ENCODE results near the gene RNF213. TPM values are rescaled to one million over a fixed set of nuclear protein-coding genes. Genes with fewer than 3 reads are reported as not detected.
"Not testable (repeated sequence)": the region's sequence is repeated elsewhere in the genome, so short reads cannot be mapped to it uniquely, and the experiment has no call there.

RNF213 gene
- total RNA-seq, 1 experiment from 2014 or later: 15.0 TPM

GRCh38 chr17:80270104-80270503 is 9.5 kb downstream of the RNF213 start:
- peaks cover 9% of the 10 kb centered on the region; the same call in 1 of the 2 replicates for H4K20me1 ChIP-seq (ENCODE audit: insufficient read depth, low read depth, low read length)
- no peaks in the 10 kb centered on the region for H3K79me2 ChIP-seq (ENCODE audit: low read length)
- no peak overlapping the region for H3K27ac ChIP-seq (ENCODE audit: low read length)
- H3K9ac ChIP-seq (ENCODE audit: low read length): no peak overlapping the region
- H2AFZ ChIP-seq (ENCODE audit: low read length): no peak overlapping the region
- H3K27me3 ChIP-seq (ENCODE audit: low read length): no peaks in the 10 kb centered on the region
- H3K9me3 ChIP-seq (ENCODE audit: low read length): no peaks in the 10 kb centered on the region
- H3K36me3 ChIP-seq (ENCODE audit: insufficient read depth, low read length): no peaks in the 10 kb centered on the region
- no peak overlapping the region for H3K4me3 ChIP-seq (ENCODE audit: low read length)
- no peak for DNase-seq
- H3K9me2 ChIP-seq (replicated peaks; ENCODE audit: insufficient read depth, low read length): no peaks in the 10 kb centered on the region
- no peaks in the 10 kb centered on the region for H3K4me1 ChIP-seq (ENCODE audit: low read length)
- no peak overlapping the region for H3K4me2 ChIP-seq (ENCODE audit: low read depth, low read length, poor library complexity, severe bottlenecking)

DNA sequence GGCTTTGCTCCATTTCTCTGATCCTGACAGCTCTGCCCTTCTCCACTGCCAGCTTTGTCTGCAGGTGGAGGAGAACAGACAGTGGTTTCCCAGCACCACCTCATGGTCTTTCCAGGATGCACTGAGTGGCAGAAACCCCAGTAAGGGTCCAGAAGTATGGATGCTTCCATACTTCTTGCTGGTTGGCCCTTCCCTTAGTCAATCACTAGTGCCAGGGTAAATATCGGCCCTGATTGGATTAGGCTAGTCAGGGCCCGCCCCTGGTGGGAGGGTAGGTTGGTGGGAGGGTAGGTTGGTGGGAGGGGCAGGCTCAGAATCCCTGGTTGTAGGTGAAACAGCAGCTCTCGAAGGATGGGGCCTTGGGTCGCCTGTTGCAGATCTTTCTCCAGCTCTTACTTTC is 10.2 kb downstream of the RNF213 start:
- Histone ChIP-seq H3K27me3 (ENCODE audit: low read length) (no peaks in the 10 kb centered on the region), H3K79me2 (ENCODE audit: low read length) (no peaks in the 10 kb centered on the region), H3K4me1 (ENCODE audit: low read length) (no peaks in the 10 kb centered on the region), H3K9me3 (ENCODE audit: low read length) (no peaks in the 10 kb centered on the region), H3K27ac (ENCODE audit: low read length) (no peak overlapping the region), H4K20me1 (ENCODE audit: insufficient read depth, low read depth, low read length) (peaks cover 3% of the 10 kb centered on the region; the same call in 1 of the 2 replicates), H3K36me3 (ENCODE audit: insufficient read depth, low read length) (no peaks in the 10 kb centered on the region), H3K4me3 (ENCODE audit: low read length) (no peak overlapping the region), H2AFZ (ENCODE audit: low read length) (no peak overlapping the region), H3K4me2 (ENCODE audit: low read depth, low read length, poor library complexity, severe bottlenecking) (no peak overlapping the region), H3K9ac (ENCODE audit: low read length) (no peak overlapping the region), H3K9me2 (replicated peaks; ENCODE audit: insufficient read depth, low read length) (no peaks in the 10 kb centered on the region)
- peak; percentile 82 for DNase-seq

DNA sequence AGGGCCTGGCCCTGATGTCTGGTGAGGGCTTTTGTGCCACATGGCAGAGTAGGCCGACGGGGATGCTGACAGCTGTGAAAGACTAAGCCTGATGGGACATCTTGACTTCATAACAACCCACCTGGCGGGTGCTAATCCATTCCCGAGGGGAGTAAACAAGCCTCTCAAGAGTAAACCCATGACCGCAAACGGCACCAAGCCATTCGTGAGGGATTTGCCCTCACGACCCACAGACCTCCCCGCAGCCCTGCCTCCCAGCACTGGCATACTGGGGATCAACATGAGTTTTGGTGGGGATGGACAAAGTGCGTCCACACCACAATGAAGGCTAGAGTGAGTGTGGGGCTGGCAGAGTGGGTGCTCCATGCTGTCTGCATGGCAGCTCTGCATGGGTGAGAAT is 11.7 kb downstream of the RNF213 start:
- H3K27ac ChIP-seq (ENCODE audit: low read length): no peak overlapping the region
- no peak overlapping the region for H3K9ac ChIP-seq (ENCODE audit: low read length)
- H2AFZ ChIP-seq (ENCODE audit: low read length): no peak overlapping the region
- no peak for DNase-seq
- no peaks in the 10 kb centered on the region for H3K9me2 ChIP-seq (replicated peaks; ENCODE audit: insufficient read depth, low read length)
- no peak overlapping the region for H3K4me2 ChIP-seq (ENCODE audit: low read depth, low read length, poor library complexity, severe bottlenecking)
- no peaks in the 10 kb centered on the region for H3K9me3 ChIP-seq (ENCODE audit: low read length)
- no peaks in the 10 kb centered on the region for H3K36me3 ChIP-seq (ENCODE audit: insufficient read depth, low read length)
- H4K20me1 ChIP-seq (ENCODE audit: insufficient read depth, low read depth, low read length): peaks cover 3% of the 10 kb centered on the region; the same call in 1 of the 2 replicates
- H3K79me2 ChIP-seq (ENCODE audit: low read length): no peaks in the 10 kb centered on the region
- H3K4me3 ChIP-seq (ENCODE audit: low read length): no peak overlapping the region
- no peaks in the 10 kb centered on the region for H3K27me3 ChIP-seq (ENCODE audit: low read length)
- H3K4me1 ChIP-seq (ENCODE audit: low read length): no peaks in the 10 kb centered on the region

GRCh38 chr17:80274331-80274730 is 13.7 kb downstream of the RNF213 start:
- Histone ChIP-seq H3K79me2 (ENCODE audit: low read length) (no peaks in the 10 kb centered on the region), H4K20me1 (ENCODE audit: insufficient read depth, low read depth, low read length) (peaks cover 3% of the 10 kb centered on the region; the same call in 1 of the 2 replicates), H3K9ac (ENCODE audit: low read length) (no peak overlapping the region), H2AFZ (ENCODE audit: low read length) (no peak overlapping the region), H3K4me1 (ENCODE audit: low read length) (no peaks in the 10 kb centered on the region), H3K27me3 (ENCODE audit: low read length) (no peaks in the 10 kb centered on the region), H3K27ac (ENCODE audit: low read length) (no peak overlapping the region), H3K4me3 (ENCODE audit: low read length) (no peak overlapping the region), H3K9me2 (replicated peaks; ENCODE audit: insufficient read depth, low read length) (no peaks in the 10 kb centered on the region), H3K9me3 (ENCODE audit: low read length) (no peaks in the 10 kb centered on the region), H3K36me3 (ENCODE audit: insufficient read depth, low read length) (no peaks in the 10 kb centered on the region), H3K4me2 (ENCODE audit: low read depth, low read length, poor library complexity, severe bottlenecking) (no peak overlapping the region)
- no peak for DNase-seq

DNA sequence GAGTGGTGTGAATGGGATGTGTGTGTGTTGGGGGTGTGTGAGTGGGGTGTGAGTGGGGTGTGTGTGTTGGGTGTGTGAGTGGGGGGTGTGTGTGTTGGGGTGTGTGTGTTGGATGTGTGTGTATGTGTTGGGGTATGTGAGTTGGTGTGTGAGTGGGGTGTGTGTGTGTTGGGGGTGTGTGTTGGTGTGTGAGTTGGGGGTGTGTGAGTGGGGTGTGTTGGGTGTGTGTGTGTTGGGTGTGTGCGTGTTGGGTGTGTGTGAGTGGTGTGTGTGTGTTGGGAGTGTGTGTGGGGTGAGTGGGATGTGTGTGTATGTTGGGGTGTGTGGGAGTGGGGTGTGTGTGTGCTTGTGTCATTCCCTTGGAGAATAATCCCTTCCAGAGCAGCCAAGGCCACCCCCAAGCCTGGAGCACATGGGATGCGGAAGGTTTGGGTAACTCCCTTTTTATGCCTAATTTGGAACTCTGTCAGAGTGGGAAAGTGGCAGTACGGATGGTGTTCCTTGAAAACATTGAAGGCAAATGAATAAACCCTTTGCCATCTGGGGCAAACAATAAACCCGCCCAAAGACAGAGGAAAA is 14.3 kb downstream of the RNF213 start:
- H2AFZ ChIP-seq (ENCODE audit: low read length): no peak overlapping the region
- no peaks in the 10 kb centered on the region for H3K9me3 ChIP-seq (ENCODE audit: low read length)
- no peaks in the 10 kb centered on the region for H3K79me2 ChIP-seq (ENCODE audit: low read length)
- no peaks in the 10 kb centered on the region for H3K9me2 ChIP-seq (replicated peaks; ENCODE audit: insufficient read depth, low read length)
- H3K36me3 ChIP-seq (ENCODE audit: insufficient read depth, low read length): no peaks in the 10 kb centered on the region
- H4K20me1 ChIP-seq (ENCODE audit: insufficient read depth, low read depth, low read length): peaks cover 3% of the 10 kb centered on the region; the same call in 1 of the 2 replicates
- no peaks in the 10 kb centered on the region for H3K4me1 ChIP-seq (ENCODE audit: low read length)
- no peak overlapping the region for H3K4me2 ChIP-seq (ENCODE audit: low read depth, low read length, poor library complexity, severe bottlenecking)
- H3K4me3 ChIP-seq (ENCODE audit: low read length): no peak overlapping the region
- no peak overlapping the region for H3K27ac ChIP-seq (ENCODE audit: low read length)
- DNase-seq: no peak
- H3K27me3 ChIP-seq (ENCODE audit: low read length): no peaks in the 10 kb centered on the region
- H3K9ac ChIP-seq (ENCODE audit: low read length): no peak overlapping the region

- H3K79me2 ChIP-seq (ENCODE audit: low read length); H3K27ac ChIP-seq (ENCODE audit: low read length); H3K9me2 ChIP-seq (replicated peaks; ENCODE audit: insufficient read depth, low read length); H3K9ac ChIP-seq (ENCODE audit: low read length); H3K27me3 ChIP-seq (ENCODE audit: low read length); H3K4me2 ChIP-seq (ENCODE audit: low read depth, low read length, poor library complexity, severe bottlenecking); H3K4me1 ChIP-seq (ENCODE audit: low read length); H3K9me3 ChIP-seq (ENCODE audit: low read length); H2AFZ ChIP-seq (ENCODE audit: low read length); H4K20me1 ChIP-seq (ENCODE audit: insufficient read depth, low read depth, low read length); H3K4me3 ChIP-seq (ENCODE audit: low read length); DNase-seq; H3K36me3 ChIP-seq (ENCODE audit: insufficient read depth, low read length): not testable (repeated sequence)
Observed at GRCh38 chr17:80275857-80276256, 15.2 kb downstream of the RNF213 start.

DNA sequence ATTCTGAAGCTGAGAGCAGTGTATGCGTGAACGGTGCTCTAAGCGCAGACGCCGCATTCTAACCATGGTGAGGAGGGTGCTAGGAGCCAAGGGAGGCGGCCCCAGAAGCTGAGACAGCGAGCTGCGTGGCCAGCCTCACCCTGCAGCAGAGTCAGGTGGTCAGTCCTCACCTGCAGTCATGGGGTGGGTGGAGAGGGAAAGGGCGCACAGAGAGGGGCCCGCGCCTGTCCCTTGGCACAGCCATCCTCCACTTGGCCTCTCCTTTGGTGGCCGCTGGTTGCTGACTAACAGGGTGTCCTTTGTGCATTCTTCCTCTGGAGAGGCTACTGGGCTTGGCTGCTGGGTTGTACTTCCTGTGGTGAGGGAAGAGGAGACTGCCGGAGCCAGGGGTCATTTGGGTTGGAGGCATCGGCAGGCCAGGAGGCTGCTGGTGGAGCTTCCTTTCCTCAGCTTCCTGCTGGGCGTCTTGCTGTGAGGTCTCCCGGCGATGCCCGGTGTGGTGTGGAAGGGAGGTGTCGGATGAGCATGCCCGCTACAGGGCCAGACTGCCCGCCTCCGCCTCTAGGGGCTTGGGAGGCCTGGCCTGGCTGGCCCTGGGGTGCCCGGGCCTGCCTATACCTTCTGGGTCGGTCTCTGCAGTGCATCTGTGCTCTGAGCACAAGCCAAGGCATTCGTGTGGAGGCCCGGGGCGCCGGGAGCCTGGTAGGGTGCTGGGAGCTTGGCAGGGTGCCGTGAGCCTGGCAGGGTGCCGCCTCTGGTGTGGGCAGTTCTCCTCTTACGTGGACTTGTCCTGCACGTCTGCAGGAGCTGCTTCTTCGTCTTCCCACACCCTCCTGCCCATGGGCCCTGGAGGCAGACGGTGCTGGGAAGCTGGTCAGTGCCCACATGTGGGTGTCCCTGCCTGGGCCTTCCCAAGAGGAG is 17.4 kb downstream of the RNF213 start:
- Histone ChIP-seq H3K9ac (ENCODE audit: low read length) (no peak overlapping the region), H3K36me3 (ENCODE audit: insufficient read depth, low read length) (no peaks in the 10 kb centered on the region), H2AFZ (ENCODE audit: low read length) (no peak overlapping the region), H3K9me2 (replicated peaks; ENCODE audit: insufficient read depth, low read length) (no peaks in the 10 kb centered on the region), H3K4me2 (ENCODE audit: low read depth, low read length, poor library complexity, severe bottlenecking) (no peak overlapping the region), H3K27me3 (ENCODE audit: low read length) (no peaks in the 10 kb centered on the region), H3K27ac (ENCODE audit: low read length) (no peak overlapping the region), H3K79me2 (ENCODE audit: low read length) (no peaks in the 10 kb centered on the region), H4K20me1 (ENCODE audit: insufficient read depth, low read depth, low read length) (no peaks in the 10 kb centered on the region), H3K9me3 (ENCODE audit: low read length) (no peaks in the 10 kb centered on the region), H3K4me1 (ENCODE audit: low read length) (no peaks in the 10 kb centered on the region), H3K4me3 (ENCODE audit: low read length) (no peak overlapping the region)
- no peak for DNase-seq

DNA sequence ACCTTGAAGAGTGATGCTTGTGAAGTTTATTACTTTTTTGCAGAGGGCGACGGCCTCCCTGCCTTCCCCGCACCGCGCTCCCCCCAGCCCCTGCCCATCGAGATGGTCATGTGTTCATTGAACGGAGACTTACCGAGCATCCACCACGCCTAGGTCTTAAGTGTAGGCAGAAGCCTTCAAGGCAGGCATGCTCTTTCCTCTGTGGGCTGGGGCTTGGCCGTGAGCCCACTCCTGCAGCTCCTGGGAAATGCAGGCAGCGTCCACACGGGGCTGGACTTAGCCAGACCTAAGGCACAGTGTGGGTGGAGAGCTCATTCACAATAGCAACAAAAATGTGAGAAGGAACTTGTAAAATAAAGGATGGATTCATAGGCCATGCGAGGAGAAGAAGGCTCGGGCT is 19.2 kb downstream of the RNF213 start:
- no peak overlapping the region for H3K4me3 ChIP-seq (ENCODE audit: low read length)
- no peaks in the 10 kb centered on the region for H3K79me2 ChIP-seq (ENCODE audit: low read length)
- H3K9ac ChIP-seq (ENCODE audit: low read length): no peak overlapping the region
- H3K27me3 ChIP-seq (ENCODE audit: low read length): no peaks in the 10 kb centered on the region
- no peaks in the 10 kb centered on the region for H3K4me1 ChIP-seq (ENCODE audit: low read length)
- no peaks in the 10 kb centered on the region for H4K20me1 ChIP-seq (ENCODE audit: insufficient read depth, low read depth, low read length)
- no peak overlapping the region for H3K27ac ChIP-seq (ENCODE audit: low read length)
- H3K4me2 ChIP-seq (ENCODE audit: low read depth, low read length, poor library complexity, severe bottlenecking): no peak overlapping the region
- no peak overlapping the region for H2AFZ ChIP-seq (ENCODE audit: low read length)
- H3K9me3 ChIP-seq (ENCODE audit: low read length): no peaks in the 10 kb centered on the region
- no peaks in the 10 kb centered on the region for H3K36me3 ChIP-seq (ENCODE audit: insufficient read depth, low read length)
- no peak for DNase-seq
- H3K9me2 ChIP-seq (replicated peaks; ENCODE audit: insufficient read depth, low read length): no peaks in the 10 kb centered on the region
